GM23338 (cell line): ENCODE data around the gene ZNF212. TPM values are rescaled to one million over a fixed set of nuclear protein-coding genes. Genes with fewer than 3 reads are reported as not detected.

ENCODE experiments used
- ATAC-seq: fragments of 200-7000 bp; cut with Tn5 transposase; 3 replicates; pipeline ENCODE4 v1.9.1; 2020
- DNase-seq: peaks from one replicate; pipeline ENCODE4 v3.0.0-alpha.2; 2015; ENCODE audit warnings: low spot score
- H2AFZ ChIP-seq: fragments of 200-600 bp; sonication (generic); 2 replicates; pipeline ENCODE4 v1.8.0; 2016; ENCODE audit warnings: antibody characterized with exemption, mild to moderate bottlenecking, moderate library complexity
- H3F3A ChIP-seq: fragments of 200-600 bp; sonication (generic); replicated peaks from 2 replicates; pipeline ENCODE4 v1.8.0; 2017; ENCODE audit warnings: antibody characterized with exemption, mixed run types, low read depth
- H3K27ac ChIP-seq: fragments of 200-600 bp; sonication (generic); 2 replicates; pipeline ENCODE4 v1.6.1; 2016; ENCODE audit warnings: low read depth
- H3K27me3 ChIP-seq: fragments of 200-600 bp; sonication (generic); 2 replicates; pipeline ENCODE4 v1.8.0; 2016; ENCODE audit warnings: mild to moderate bottlenecking, mixed run types, moderate library complexity; ENCODE audit not compliant: insufficient read depth
- H3K36me3 ChIP-seq: fragments of 200-600 bp; sonication (generic); 2 replicates; pipeline ENCODE4 v1.8.0; 2016; ENCODE audit warnings: mild to moderate bottlenecking; ENCODE audit not compliant: insufficient read depth
- H3K4me1 ChIP-seq: fragments of 200-600 bp; sonication (generic); 2 replicates; pipeline ENCODE4 v1.8.0; 2016; ENCODE audit warnings: mild to moderate bottlenecking, moderate library complexity; ENCODE audit not compliant: insufficient read depth
- H3K4me2 ChIP-seq: fragments of 200-600 bp; sonication (generic); 2 replicates; pipeline ENCODE4 v1.7.1; 2017; ENCODE audit warnings: mixed run types
- H3K4me3 ChIP-seq: fragments of 200-600 bp; sonication (generic); 2 replicates; pipeline ENCODE4 v1.6.1; 2016; ENCODE audit warnings: mixed run types
- H3K79me2 ChIP-seq: fragments of 200-600 bp; sonication (generic); replicated peaks from 2 replicates; pipeline ENCODE4 v1.8.0; 2017; ENCODE audit warnings: mild to moderate bottlenecking; ENCODE audit not compliant: insufficient read depth
- H3K9me2 ChIP-seq: fragments of 200-600 bp; sonication (generic); 2 replicates; pipeline ENCODE4 v1.8.0; 2017; ENCODE audit not compliant: insufficient read depth
- H4K20me1 ChIP-seq: fragments of 200-600 bp; sonication (generic); replicated peaks from 2 replicates; pipeline ENCODE4 v1.8.0; 2017; ENCODE audit warnings: mild to moderate bottlenecking; ENCODE audit not compliant: insufficient read depth
- H3K27ac Mint-ChIP-seq: 2 replicates; pipeline ENCODE4 v1.8.0; 2020; ENCODE audit warnings: inconsistent platforms, mild to moderate bottlenecking, moderate library complexity, mixed read lengths
- H3K27me3 Mint-ChIP-seq: 3 replicates; pipeline ENCODE4 v1.8.0; 2022; ENCODE audit warnings: low read depth, mild to moderate bottlenecking, moderate library complexity, mixed read lengths, inconsistent platforms; ENCODE audit not compliant: insufficient read depth, poor library complexity
- H3K36me3 Mint-ChIP-seq: 3 replicates; pipeline ENCODE4 v1.8.0; 2021; ENCODE audit warnings: low read depth, mild to moderate bottlenecking, inconsistent platforms, moderate library complexity, mixed read lengths
- H3K4me1 Mint-ChIP-seq: 3 replicates; pipeline ENCODE4 v1.8.0; 2020; ENCODE audit warnings: mild to moderate bottlenecking, inconsistent platforms, mixed read lengths
- H3K4me3 Mint-ChIP-seq: 3 replicates; pipeline ENCODE4 v1.8.0; 2021; ENCODE audit warnings: moderate library complexity, mild to moderate bottlenecking, inconsistent platforms, mixed read lengths
- H3K9me3 Mint-ChIP-seq: 3 replicates; pipeline ENCODE4 v1.8.0; 2020; ENCODE audit warnings: moderate library complexity, mild to moderate bottlenecking, inconsistent platforms, mixed read lengths
- CREB1 ChIP-seq: fragments of 250-450 bp; sonication (Bioruptor Pico); IDR thresholded peaks from 2 replicates; pipeline ENCODE4 v1.5.0; 2020; ENCODE audit warnings: low read depth, mild to moderate bottlenecking, moderate library complexity
- EZH2 ChIP-seq: fragments of 200-600 bp; sonication (generic); IDR thresholded peaks from one replicate; pipeline ENCODE4 v1.8.0; 2017; ENCODE audit warnings: antibody characterized with exemption, mild to moderate bottlenecking, low read depth; ENCODE audit not compliant: unreplicated experiment
- JUNB ChIP-seq: IDR thresholded peaks from one replicate; pipeline ENCODE4 v1.6.1; 2016; ENCODE audit warnings: antibody characterized with exemption; ENCODE audit not compliant: unreplicated experiment
- POLR2AphosphoS5 ChIP-seq: IDR thresholded peaks from 2 replicates; pipeline ENCODE4 v1.6.1; 2016; ENCODE audit warnings: antibody characterized with exemption, low read depth
- STAT1 ChIP-seq: IDR thresholded peaks from one replicate; pipeline ENCODE4 v1.6.1; 2016; ENCODE audit warnings: antibody characterized with exemption; ENCODE audit not compliant: unreplicated experiment
- ZNF114 ChIP-seq: fragments of 250-450 bp; sonication (Bioruptor Pico); IDR thresholded peaks from 2 replicates; pipeline ENCODE4 v1.5.0; 2020; ENCODE audit warnings: mild to moderate bottlenecking, moderate library complexity
- ZNF331 ChIP-seq: fragments of 250-450 bp; sonication (Bioruptor Pico); IDR thresholded peaks from 2 replicates; pipeline ENCODE4 v1.5.0; 2020; ENCODE audit warnings: low read depth, mild to moderate bottlenecking, moderate library complexity
- polyA plus RNA-seq: library from polyadenylated mRNA; unstranded; fragments of >200 nt; fragmentation: Nextera tagmentation; extraction: Ambion mirVana; gene quantifications from 2 replicates; pipeline ENCODE4 v1.2.1, GENCODE V29; 2016
- total RNA-seq: library from RNA; depleted of rRNA; stranded (reverse); fragments of >200 nt; shearing (Covaris generic); gene quantifications from 2 replicates; pipeline ENCODE4 v1.2.3, GENCODE V29; 2014
- TF ChIP-seq, protein P1 (sequence below): IDR thresholded peaks from 2 replicates; pipeline ENCODE4 v1.6.1; 2016; ENCODE audit warnings: antibody characterized with exemption
- TF ChIP-seq, protein P2 (sequence below): IDR thresholded peaks from one replicate; pipeline ENCODE4 v1.6.1; 2018; ENCODE audit warnings: antibody characterized with exemption; ENCODE audit not compliant: unreplicated experiment
- TF ChIP-seq, protein P3 (sequence below): fragments of 250-450 bp; sonication (Bioruptor Pico); IDR thresholded peaks from 2 replicates; pipeline ENCODE4 v1.5.0; 2020; ENCODE audit warnings: mild to moderate bottlenecking, moderate library complexity
- TF ChIP-seq, protein P4 (sequence below), 2 experiments: fragments of 200-600 bp in 1 of 2; sonication (generic) in 1 of 2; conservative IDR thresholded peaks; 2 replicates each; pipeline versions ENCODE4 v1.5.1 to v1.6.1; 2016 to 2017; ENCODE audit warnings: antibody characterized with exemption in 2 of 2, low read depth in 2 of 2, mild to moderate bottlenecking in 2 of 2, moderate library complexity in 1 of 2

The ZNF212 gene
- total and polyA plus RNA-seq, 2 experiments from 2014 or later = 10.8 to 18.9 TPM

DNA sequence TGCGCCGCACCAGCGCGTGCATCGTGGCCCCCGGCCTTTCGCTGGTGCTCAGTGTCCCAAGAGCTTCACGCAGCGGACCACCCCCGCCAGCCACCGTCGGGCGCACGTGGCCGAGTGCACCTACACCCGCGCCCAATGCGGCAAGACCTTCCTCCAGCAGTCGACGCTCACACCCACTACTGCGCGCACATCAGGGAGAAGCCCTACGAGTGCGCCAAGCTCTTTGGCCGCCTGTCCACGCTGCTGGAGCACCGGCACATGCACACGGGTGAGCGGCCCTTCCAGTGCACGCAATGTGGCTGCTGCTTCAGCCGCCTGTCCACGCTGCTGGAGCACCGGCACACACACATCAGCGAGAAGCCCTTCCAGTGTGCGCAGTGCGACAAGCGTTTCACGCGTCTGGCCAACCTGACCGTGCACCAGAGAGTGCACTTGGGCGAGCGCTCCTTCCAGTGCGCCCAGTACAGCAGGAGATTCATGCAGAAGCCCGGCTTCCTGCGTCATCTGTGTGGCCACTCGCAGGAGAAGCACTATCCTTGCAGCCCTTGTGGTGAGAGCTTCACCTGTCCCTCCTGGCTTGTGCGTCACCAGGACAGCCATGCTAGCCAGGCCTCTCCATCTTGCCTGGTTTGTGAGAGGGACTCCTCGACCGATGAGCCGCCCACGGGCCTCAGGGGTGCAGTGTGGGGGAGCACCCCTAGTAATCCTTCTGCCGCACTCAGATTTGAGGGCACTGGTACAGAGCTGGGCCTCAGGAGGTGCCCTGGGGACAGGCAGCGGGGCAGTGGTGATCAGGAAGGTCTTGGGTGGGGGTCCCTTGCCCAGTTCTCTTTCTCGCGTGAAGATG, 55.4 kb downstream of the ZNF212 start (continued):
- TF ChIP-seq CREB1 (CRISPR knock-in tag) = no peak
- TF ChIP-seq STAT1 = no peak
- TF ChIP-seq, protein P1, sequence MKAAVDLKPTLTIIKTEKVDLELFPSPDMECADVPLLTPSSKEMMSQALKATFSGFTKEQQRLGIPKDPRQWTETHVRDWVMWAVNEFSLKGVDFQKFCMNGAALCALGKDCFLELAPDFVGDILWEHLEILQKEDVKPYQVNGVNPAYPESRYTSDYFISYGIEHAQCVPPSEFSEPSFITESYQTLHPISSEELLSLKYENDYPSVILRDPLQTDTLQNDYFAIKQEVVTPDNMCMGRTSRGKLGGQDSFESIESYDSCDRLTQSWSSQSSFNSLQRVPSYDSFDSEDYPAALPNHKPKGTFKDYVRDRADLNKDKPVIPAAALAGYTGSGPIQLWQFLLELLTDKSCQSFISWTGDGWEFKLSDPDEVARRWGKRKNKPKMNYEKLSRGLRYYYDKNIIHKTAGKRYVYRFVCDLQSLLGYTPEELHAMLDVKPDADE = no peak
- TF ChIP-seq EZH2 = no peak
- no peak for TF ChIP-seq ZNF114 (CRISPR knock-in tag)
- no peak for TF ChIP-seq ZNF331 (CRISPR knock-in tag)
- TF ChIP-seq JUNB = no peak
- TF ChIP-seq, protein P2, sequence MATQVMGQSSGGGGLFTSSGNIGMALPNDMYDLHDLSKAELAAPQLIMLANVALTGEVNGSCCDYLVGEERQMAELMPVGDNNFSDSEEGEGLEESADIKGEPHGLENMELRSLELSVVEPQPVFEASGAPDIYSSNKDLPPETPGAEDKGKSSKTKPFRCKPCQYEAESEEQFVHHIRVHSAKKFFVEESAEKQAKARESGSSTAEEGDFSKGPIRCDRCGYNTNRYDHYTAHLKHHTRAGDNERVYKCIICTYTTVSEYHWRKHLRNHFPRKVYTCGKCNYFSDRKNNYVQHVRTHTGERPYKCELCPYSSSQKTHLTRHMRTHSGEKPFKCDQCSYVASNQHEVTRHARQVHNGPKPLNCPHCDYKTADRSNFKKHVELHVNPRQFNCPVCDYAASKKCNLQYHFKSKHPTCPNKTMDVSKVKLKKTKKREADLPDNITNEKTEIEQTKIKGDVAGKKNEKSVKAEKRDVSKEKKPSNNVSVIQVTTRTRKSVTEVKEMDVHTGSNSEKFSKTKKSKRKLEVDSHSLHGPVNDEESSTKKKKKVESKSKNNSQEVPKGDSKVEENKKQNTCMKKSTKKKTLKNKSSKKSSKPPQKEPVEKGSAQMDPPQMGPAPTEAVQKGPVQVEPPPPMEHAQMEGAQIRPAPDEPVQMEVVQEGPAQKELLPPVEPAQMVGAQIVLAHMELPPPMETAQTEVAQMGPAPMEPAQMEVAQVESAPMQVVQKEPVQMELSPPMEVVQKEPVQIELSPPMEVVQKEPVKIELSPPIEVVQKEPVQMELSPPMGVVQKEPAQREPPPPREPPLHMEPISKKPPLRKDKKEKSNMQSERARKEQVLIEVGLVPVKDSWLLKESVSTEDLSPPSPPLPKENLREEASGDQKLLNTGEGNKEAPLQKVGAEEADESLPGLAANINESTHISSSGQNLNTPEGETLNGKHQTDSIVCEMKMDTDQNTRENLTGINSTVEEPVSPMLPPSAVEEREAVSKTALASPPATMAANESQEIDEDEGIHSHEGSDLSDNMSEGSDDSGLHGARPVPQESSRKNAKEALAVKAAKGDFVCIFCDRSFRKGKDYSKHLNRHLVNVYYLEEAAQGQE = no peak

DNA sequence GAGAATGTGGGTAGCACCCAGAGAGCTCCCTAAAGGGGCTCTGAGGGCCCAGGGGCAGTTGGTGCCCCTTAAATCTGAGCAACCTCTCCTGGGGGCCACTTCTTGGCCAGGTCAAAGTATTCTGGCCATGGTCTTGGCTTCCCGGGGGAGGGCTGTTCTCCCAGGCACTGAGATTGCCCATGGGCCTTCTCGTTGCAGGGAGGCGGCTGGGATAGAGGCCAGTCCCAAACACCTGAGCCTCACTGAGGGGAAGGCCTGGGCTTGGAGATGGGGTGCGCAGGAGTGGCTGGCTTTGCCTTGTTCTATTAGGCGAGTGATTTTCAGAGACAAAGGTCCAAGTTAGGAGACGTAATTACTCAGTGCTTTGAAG, 56.0 kb downstream of the ZNF212 start:
- H3K27me3 Mint-ChIP-seq = peaks cover 12% of the 10 kb centered on the region
- no peaks in the 10 kb centered on the region for H3K36me3 ChIP-seq
- no peak overlapping the region for H3K27ac ChIP-seq
- H3K9me2 ChIP-seq = no peaks in the 10 kb centered on the region
- H3F3A ChIP-seq = no peaks in the 10 kb centered on the region
- DNase-seq = no peak
- no peaks in the 10 kb centered on the region for H3K27me3 ChIP-seq
- H3K4me1 ChIP-seq = no peaks in the 10 kb centered on the region
- peaks cover 4% of the 10 kb centered on the region; the same call in 1 of the 3 replicates for H3K4me1 Mint-ChIP-seq
- ATAC-seq = no peak
- H3K27ac Mint-ChIP-seq = no peak overlapping the region
- H3K9me3 Mint-ChIP-seq = peaks cover 16% of the 10 kb centered on the region
- no peak overlapping the region for H3K4me3 Mint-ChIP-seq
- peaks cover 7% of the 10 kb centered on the region; the same call in 2 of the 3 replicates for H3K36me3 Mint-ChIP-seq
- no peaks in the 10 kb centered on the region for H3K79me2 ChIP-seq
- H3K4me2 ChIP-seq = no peak overlapping the region
- no peak overlapping the region for H2AFZ ChIP-seq
- no peaks in the 10 kb centered on the region for H4K20me1 ChIP-seq
- no peak overlapping the region for H3K4me3 ChIP-seq
- TF ChIP-seq STAT1 = no peak
- TF ChIP-seq, protein P3, sequence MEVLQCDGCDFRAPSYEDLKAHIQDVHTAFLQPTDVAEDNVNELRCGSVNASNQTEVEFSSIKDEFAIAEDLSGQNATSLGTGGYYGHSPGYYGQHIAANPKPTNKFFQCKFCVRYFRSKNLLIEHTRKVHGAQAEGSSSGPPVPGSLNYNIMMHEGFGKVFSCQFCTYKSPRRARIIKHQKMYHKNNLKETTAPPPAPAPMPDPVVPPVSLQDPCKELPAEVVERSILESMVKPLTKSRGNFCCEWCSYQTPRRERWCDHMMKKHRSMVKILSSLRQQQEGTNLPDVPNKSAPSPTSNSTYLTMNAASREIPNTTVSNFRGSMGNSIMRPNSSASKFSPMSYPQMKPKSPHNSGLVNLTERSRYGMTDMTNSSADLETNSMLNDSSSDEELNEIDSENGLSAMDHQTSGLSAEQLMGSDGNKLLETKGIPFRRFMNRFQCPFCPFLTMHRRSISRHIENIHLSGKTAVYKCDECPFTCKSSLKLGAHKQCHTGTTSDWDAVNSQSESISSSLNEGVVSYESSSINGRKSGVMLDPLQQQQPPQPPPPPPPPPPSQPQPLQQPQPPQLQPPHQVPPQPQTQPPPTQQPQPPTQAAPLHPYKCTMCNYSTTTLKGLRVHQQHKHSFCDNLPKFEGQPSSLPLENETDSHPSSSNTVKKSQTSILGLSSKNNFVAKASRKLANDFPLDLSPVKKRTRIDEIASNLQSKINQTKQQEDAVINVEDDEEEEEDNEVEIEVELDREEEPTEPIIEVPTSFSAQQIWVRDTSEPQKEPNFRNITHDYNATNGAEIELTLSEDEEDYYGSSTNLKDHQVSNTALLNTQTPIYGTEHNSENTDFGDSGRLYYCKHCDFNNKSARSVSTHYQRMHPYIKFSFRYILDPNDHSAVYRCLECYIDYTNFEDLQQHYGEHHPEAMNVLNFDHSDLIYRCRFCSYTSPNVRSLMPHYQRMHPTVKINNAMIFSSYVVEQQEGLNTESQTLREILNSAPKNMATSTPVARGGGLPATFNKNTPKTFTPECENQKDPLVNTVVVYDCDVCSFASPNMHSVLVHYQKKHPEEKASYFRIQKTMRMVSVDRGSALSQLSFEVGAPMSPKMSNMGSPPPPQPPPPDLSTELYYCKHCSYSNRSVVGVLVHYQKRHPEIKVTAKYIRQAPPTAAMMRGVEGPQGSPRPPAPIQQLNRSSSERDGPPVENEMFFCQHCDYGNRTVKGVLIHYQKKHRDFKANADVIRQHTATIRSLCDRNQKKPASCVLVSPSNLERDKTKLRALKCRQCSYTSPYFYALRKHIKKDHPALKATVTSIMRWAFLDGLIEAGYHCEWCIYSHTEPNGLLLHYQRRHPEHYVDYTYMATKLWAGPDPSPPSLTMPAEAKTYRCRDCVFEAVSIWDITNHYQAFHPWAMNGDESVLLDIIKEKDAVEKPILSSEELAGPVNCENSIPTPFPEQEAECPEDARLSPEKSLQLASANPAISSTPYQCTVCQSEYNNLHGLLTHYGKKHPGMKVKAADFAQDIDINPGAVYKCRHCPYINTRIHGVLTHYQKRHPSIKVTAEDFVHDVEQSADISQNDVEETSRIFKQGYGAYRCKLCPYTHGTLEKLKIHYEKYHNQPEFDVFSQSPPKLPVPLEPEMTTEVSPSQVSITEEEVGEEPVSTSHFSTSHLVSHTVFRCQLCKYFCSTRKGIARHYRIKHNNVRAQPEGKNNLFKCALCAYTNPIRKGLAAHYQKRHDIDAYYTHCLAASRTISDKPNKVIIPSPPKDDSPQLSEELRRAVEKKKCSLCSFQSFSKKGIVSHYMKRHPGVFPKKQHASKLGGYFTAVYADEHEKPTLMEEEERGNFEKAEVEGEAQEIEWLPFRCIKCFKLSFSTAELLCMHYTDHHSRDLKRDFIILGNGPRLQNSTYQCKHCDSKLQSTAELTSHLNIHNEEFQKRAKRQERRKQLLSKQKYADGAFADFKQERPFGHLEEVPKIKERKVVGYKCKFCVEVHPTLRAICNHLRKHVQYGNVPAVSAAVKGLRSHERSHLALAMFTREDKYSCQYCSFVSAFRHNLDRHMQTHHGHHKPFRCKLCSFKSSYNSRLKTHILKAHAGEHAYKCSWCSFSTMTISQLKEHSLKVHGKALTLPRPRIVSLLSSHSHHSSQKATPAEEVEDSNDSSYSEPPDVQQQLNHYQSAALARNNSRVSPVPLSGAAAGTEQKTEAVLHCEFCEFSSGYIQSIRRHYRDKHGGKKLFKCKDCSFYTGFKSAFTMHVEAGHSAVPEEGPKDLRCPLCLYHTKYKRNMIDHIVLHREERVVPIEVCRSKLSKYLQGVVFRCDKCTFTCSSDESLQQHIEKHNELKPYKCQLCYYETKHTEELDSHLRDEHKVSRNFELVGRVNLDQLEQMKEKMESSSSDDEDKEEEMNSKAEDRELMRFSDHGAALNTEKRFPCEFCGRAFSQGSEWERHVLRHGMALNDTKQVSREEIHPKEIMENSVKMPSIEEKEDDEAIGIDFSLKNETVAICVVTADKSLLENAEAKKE (CRISPR knock-in tag) = no peak
- TF ChIP-seq POLR2AphosphoS5 = no peak
- TF ChIP-seq ZNF114 (CRISPR knock-in tag) = no peak
- TF ChIP-seq, protein P4, sequence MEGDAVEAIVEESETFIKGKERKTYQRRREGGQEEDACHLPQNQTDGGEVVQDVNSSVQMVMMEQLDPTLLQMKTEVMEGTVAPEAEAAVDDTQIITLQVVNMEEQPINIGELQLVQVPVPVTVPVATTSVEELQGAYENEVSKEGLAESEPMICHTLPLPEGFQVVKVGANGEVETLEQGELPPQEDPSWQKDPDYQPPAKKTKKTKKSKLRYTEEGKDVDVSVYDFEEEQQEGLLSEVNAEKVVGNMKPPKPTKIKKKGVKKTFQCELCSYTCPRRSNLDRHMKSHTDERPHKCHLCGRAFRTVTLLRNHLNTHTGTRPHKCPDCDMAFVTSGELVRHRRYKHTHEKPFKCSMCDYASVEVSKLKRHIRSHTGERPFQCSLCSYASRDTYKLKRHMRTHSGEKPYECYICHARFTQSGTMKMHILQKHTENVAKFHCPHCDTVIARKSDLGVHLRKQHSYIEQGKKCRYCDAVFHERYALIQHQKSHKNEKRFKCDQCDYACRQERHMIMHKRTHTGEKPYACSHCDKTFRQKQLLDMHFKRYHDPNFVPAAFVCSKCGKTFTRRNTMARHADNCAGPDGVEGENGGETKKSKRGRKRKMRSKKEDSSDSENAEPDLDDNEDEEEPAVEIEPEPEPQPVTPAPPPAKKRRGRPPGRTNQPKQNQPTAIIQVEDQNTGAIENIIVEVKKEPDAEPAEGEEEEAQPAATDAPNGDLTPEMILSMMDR (conservative IDR thresholded peaks at IDR 0.05; ENCODE audit: low read depth in 2 of 2) = no peak
